Left lung (tissue), 10 donors: ENCODE measurements around the gene DDX49. TPM values are rescaled to one million over a fixed set of nuclear protein-coding genes. Genes with fewer than 3 reads are reported as not detected.

Experiments used
- ATAC-seq: fragments of 200-7000 bp; cut with Tn5 transposase; one replicate; pipeline ENCODE4 v1.9.1; 2020; ENCODE audit warnings: moderate library complexity
- DNase-seq, 4 donors: peaks; one replicate each; pipeline ENCODE4 v3.0.0-alpha.2; 2013 to 2020
- H3K27ac ChIP-seq, 2 donors: fragments of 200-600 bp; sonication (generic) in 1 of 2; one replicate each; pipeline versions ENCODE4 v1.5.0 to v1.8.0; 2020 to 2021
- H3K27me3 ChIP-seq, 2 donors: fragments of 200-600 bp; sonication (generic) in 1 of 2; one replicate each; pipeline versions ENCODE4 v1.5.0 to v1.8.0; 2020 to 2021
- H3K36me3 ChIP-seq, 2 donors: fragments of 200-600 bp; sonication (generic) in 1 of 2; one replicate each; pipeline versions ENCODE4 v1.5.0 to v1.8.0; 2020 to 2021
- H3K4me1 ChIP-seq, 2 donors: fragments of 200-600 bp; one replicate each; pipeline ENCODE4 v1.8.0; 2021
- H3K4me3 ChIP-seq, 2 donors: fragments of 200-600 bp; sonication (generic) in 1 of 2; one replicate each; pipeline versions ENCODE4 v1.5.0 to v1.8.0; 2020 to 2021; ENCODE audit warnings: mild to moderate bottlenecking in 1 of 2
- H3K9me3 ChIP-seq, 2 donors: fragments of 200-600 bp; sonication (generic) in 1 of 2; one replicate each; pipeline versions ENCODE4 v1.5.0 to v1.8.0; 2020 to 2021
- intact Hi-C, 2 donors: fragments of 100-400 bp; cut with DNase I; formaldehyde crosslinking; loops; one replicate each; pipeline versions ENCODE4 v1.11.2 to v1.14.2; 2022
- polyA plus RNA-seq, 6 donors: library from polyadenylated mRNA; unstranded; fragments of 120-200 nt; gene quantifications; one replicate each; pipeline ENCODE4 v1.2.1, GENCODE V29; 2013; ENCODE audit not compliant: insufficient read length in 6 of 6
- total RNA-seq, 2 donors: library from RNA; stranded (reverse); fragmentation: NEBNext Ultra II Directional; extraction: Animal tissue kit (Norgen Biotek cat#: 25700); gene quantifications; one replicate each; pipeline ENCODE4 v1.2.1, GENCODE V29; 2021
- TF ChIP-seq, protein P1 (sequence below), 2 donors: fragments of 200-600 bp; sonication (generic) in 1 of 2; IDR thresholded peaks; one replicate each; pipeline versions ENCODE4 v1.5.0 to v1.8.0; 2021; ENCODE audit warnings: antibody characterized with exemption in 2 of 2
- donor health status: DM: no; HTN: yes; CAD: no.
- donor health status: DM: no; HTN: no; CAD: no.

The DDX49 gene
- total and polyA plus RNA-seq, 8 donors, result 33.5 to 51.8 (median 42.4) TPM

DNA sequence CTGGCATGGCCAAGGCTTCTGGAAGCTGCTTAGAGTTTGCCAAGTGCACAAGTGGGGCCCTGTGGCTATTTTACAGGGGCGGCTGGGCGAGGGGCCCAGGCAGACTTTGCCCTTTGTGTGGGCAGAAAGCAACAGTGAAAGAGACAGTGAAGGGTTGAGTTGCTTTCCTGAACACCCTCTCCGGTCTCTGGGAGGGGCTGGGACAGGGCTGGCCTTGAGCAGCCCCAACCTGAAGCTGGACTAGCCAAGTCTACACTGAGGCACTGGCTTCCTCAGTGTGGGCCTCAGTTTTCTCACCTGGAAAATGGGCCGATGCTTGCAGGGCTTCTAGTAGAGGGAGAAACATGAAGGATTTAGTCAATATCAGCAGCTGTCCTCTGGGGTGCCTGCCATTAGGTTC is 23.9 kb downstream of the DDX49 start:
- H3K36me3 ChIP-seq, result peaks cover 0 to 3% of the 10 kb centered on the region in 2 donors
- ATAC-seq, result no peak
- peaks cover 0 to 20% of the 10 kb centered on the region in 2 donors for H3K4me1 ChIP-seq
- TF ChIP-seq, protein P1, sequence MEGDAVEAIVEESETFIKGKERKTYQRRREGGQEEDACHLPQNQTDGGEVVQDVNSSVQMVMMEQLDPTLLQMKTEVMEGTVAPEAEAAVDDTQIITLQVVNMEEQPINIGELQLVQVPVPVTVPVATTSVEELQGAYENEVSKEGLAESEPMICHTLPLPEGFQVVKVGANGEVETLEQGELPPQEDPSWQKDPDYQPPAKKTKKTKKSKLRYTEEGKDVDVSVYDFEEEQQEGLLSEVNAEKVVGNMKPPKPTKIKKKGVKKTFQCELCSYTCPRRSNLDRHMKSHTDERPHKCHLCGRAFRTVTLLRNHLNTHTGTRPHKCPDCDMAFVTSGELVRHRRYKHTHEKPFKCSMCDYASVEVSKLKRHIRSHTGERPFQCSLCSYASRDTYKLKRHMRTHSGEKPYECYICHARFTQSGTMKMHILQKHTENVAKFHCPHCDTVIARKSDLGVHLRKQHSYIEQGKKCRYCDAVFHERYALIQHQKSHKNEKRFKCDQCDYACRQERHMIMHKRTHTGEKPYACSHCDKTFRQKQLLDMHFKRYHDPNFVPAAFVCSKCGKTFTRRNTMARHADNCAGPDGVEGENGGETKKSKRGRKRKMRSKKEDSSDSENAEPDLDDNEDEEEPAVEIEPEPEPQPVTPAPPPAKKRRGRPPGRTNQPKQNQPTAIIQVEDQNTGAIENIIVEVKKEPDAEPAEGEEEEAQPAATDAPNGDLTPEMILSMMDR (IDR thresholded peaks at IDR 0.05), result no peak
- no peak overlapping the region for H3K4me3 ChIP-seq
- H3K27me3 ChIP-seq, result peaks cover 0 to 9% of the 10 kb centered on the region in 2 donors
- intact Hi-C loops, result no loop called here
- DNase-seq, result no peak
- H3K9me3 ChIP-seq, result no peaks in the 10 kb centered on the region
- no peak overlapping the region for H3K27ac ChIP-seq

DNA sequence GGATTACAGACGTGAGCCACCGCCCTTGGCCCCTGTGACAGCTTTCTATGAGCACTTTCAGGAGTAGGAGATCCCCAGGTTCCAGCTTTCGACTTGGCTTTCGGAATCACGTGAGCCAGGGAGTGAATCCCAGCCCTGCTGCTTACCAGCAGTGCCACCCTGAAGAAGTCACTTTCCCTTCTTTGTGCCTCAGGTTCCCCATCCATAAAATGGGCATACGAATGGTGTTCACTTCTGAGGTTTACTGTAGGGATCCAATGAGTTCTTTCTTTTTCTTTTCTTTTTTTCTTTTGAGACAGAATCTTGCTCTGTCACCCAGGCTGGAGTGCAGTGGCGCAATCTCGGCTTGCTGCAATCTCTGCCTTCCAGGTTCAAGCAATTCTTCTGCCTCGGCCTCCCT is 25.8 kb downstream of the DDX49 start:
- Histone ChIP-seq H3K27me3 (peaks cover 0 to 5% of the 10 kb centered on the region in 2 donors), H3K4me3 (no peak overlapping the region), H3K27ac (no peak overlapping the region), H3K9me3 (no peaks in the 10 kb centered on the region), H3K4me1 (peaks cover 0 to 11% of the 10 kb centered on the region in 2 donors), H3K36me3 (no peaks in the 10 kb centered on the region)
- TF ChIP-seq, protein P1 (IDR thresholded peaks at IDR 0.05), result no peak
- ATAC-seq (no peak), DNase-seq (no peak)
- intact Hi-C loops, result no loop called here

DNA sequence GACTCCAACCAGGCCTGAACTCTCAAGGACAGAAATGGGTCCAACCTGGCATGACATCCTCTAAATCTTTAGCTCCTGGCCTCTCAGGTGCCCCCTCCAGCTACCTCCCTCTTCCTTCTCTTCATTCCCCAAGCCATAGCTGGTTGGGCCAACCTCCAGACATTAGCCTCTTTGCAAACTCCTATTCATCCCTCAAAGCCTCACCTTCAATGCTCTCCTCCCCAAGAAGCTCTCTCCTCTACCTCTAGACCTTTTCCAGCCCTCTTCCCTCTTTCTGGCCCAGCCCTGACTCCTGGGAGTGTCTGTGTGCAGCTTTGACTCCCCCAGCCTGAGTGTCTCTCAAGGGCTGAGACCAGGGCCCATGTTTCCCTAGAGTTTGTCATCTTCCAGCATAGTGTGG is 26.8 kb downstream of the DDX49 start:
- TF ChIP-seq, protein P1 (IDR thresholded peaks at IDR 0.05), result no peak
- Histone ChIP-seq H3K27ac (no peak overlapping the region), H3K27me3 (no peaks in the 10 kb centered on the region), H3K4me3 (no peak overlapping the region), H3K4me1 (peaks cover 0 to 5% of the 10 kb centered on the region in 2 donors), H3K9me3 (no peaks in the 10 kb centered on the region), H3K36me3 (no peaks in the 10 kb centered on the region)
- ATAC-seq, result no peak
- no peak for DNase-seq
- intact Hi-C loops, result no loop called here

DNA sequence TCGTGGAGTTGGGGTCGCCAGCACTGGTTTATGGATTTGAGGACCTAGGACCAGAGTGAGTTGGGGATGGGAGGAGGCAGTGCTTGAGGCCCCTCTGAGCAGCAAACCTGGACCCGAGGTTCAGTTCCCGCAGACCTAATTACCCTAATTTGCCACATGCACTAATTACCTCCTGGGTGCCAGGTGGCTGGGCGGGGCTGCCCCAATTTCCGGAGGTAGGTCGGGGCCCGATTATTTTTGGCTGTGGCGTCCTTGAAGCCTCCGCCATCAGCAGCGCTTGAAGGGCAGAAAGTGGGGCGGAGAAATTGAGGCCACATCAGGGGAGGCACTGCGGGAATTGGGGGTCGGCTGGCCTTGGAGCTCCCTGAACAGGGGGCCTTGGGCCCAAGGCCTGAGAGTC is 27.4 kb downstream of the DDX49 start:
- intact Hi-C loops, result no loop called here
- no peaks in the 10 kb centered on the region for H3K9me3 ChIP-seq
- no peaks in the 10 kb centered on the region for H3K4me1 ChIP-seq
- H3K4me3 ChIP-seq, result no peak overlapping the region
- no peak for DNase-seq
- TF ChIP-seq, protein P1 (IDR thresholded peaks at IDR 0.05), result no peak
- H3K36me3 ChIP-seq, result no peaks in the 10 kb centered on the region
- H3K27me3 ChIP-seq, result no peaks in the 10 kb centered on the region
- H3K27ac ChIP-seq, result no peak overlapping the region
- ATAC-seq, result no peak

DNA sequence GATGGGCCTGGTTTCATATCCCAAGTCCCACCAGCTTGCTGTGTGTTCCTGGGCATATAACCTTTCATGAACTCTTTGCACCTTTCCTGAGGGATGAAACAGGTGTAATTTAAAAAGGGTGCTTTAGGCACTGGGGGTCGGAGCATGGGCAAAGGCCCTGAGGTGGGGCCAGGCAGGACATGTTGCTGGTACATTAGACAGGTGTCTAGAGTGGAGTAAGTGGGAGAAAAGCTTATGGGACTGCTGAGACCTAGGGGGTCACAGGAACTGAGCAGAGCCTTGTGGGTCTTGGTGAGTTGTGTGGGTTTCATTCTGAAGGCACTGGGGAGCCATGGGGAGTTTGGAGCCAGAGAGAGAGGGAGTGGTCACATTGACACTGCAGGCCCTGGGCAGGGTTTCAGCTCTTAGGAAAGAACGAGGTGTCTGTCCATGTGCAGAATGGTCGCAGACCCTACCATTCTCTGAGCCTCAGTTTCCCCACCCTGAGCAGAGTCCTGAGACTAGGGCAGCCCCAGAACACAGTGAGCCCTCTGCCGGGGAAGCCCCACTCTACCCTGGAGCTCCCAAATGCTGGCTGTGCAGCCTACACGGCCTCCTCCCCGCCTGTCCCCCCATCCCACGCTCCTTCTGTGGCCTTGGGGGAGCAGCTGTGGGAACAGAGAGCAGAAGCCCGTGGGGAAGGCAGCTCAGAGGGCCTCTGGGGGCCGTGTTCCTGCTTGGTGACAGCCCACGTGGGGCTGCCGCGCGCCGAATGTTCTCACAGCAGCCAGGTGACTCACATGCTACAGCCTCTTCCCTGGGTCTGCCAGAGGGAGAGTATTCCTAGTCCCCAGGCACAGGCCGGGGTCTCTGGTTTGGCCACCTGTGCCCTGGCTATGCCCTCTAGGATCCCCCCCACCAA is 28.8 kb downstream of the DDX49 start:
- Histone ChIP-seq H3K9me3 (no peaks in the 10 kb centered on the region), H3K36me3 (no peaks in the 10 kb centered on the region), H3K27me3 (no peaks in the 10 kb centered on the region), H3K4me1 (no peaks in the 10 kb centered on the region), H3K27ac (no peak overlapping the region), H3K4me3 (no peak overlapping the region)
- DNase-seq (no peak), ATAC-seq (no peak)
- TF ChIP-seq, protein P1 (IDR thresholded peaks at IDR 0.05), result no peak
- intact Hi-C loops, result no loop called here
